A673 (cell line): Measurements from ENCODE around the gene CRADD.

Experiments used
- EZH2 ChIP-seq: fragments of 200-600 bp; sonication (generic); IDR thresholded peaks from 2 replicates; pipeline ENCODE4 v1.6.1; 2017; ENCODE audit warnings: borderline replicate concordance, low read depth, mild to moderate bottlenecking, mixed read lengths, antibody characterized with exemption, low read length; ENCODE audit not compliant: poor library complexity, severe bottlenecking
- TF ChIP-seq, protein P1 (sequence below): fragments of 300-800, 200-600 bp; sonication (generic); conservative IDR thresholded peaks from 2 replicates; pipeline ENCODE4 v1.5.1; 2017; ENCODE audit warnings: low read depth, mild to moderate bottlenecking, antibody characterized with exemption, low read length, moderate library complexity, mixed read lengths

DNA sequence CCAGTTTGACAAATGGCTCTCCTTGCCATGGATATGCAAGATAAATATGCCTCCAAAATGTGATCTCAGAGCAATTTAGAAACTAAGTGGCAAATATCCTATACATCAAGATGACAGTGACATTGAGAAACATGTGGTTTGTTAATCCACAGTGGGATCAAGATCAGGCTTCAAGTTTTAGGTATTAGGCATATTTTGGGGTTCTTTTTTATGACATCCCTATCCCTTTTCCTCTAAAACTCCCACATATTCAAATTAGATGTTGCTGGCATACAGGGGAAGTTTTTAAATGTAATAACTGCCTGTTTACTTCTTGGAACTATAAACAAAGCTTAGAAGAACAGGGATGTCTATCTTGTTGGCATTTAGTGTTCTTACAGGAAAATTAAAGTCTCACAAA lies 179.4 kb downstream of the CRADD start:
- TF ChIP-seq, protein P1, sequence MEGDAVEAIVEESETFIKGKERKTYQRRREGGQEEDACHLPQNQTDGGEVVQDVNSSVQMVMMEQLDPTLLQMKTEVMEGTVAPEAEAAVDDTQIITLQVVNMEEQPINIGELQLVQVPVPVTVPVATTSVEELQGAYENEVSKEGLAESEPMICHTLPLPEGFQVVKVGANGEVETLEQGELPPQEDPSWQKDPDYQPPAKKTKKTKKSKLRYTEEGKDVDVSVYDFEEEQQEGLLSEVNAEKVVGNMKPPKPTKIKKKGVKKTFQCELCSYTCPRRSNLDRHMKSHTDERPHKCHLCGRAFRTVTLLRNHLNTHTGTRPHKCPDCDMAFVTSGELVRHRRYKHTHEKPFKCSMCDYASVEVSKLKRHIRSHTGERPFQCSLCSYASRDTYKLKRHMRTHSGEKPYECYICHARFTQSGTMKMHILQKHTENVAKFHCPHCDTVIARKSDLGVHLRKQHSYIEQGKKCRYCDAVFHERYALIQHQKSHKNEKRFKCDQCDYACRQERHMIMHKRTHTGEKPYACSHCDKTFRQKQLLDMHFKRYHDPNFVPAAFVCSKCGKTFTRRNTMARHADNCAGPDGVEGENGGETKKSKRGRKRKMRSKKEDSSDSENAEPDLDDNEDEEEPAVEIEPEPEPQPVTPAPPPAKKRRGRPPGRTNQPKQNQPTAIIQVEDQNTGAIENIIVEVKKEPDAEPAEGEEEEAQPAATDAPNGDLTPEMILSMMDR = no peak
- no peak for TF ChIP-seq EZH2
